Measurements from ENCODE around the gene ST3GAL3.
A peak's percentile ranks its signal among the peaks of the same experiment; 100 is the strongest.

Gene ST3GAL3

DNA sequence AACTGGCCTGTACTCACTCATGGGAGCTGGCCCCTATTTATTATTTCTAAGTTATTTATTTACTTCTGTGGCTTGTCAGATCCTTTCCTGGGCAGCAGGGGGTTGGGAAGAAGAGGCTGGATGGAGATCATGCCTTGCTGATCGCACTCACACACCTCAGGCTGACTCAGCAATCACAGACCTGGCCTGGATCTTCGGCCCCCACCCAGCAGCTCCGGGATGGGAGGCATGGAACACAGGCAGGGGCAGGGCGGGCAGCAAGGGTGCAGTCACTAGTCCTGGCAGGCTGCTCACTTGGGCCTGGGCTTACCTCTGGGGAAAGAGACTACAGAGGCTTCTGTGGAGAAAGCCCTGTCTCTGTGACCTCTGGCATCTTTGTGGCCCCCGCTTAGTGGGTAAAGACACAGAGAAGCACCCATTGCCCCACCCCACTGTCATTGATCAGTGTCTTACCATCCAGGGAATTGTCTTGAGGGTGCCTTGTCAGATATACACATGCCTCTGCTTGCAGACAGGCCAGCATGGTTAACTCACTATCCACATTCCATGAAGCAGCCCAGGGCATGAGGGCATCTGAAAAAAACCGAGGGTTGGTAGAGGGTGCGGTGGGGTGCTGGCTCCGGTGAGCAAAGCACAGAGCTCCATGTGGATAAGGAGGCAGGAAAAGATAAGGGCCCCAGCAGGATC lies 230.0 kb downstream of the ST3GAL3 start:
- peaks cover 34 to 48% (median 38%) of the 10 kb centered on the region in 10 experiments for H3K4me1 ChIP-seq
- no peak overlapping the region for H3K9ac ChIP-seq
- peaks cover 0 to 60% (median 38%) of the 10 kb centered on the region in 11 experiments; a peak in 19 of 22 replicates for H4K20me1 ChIP-seq
- no peak; a peak in 1 of 22 replicates for TF ChIP-seq Cebpa-rat (IDR thresholded peaks at IDR 0.05)
- H3K9me3 ChIP-seq (replicated peaks in 1 of 11) = no peaks in the 10 kb centered on the region
- H3K4me2 ChIP-seq = no peak overlapping the region
- peaks cover 51 to 64% (median 58%) of the 10 kb centered on the region in 11 experiments for H3K27me3 ChIP-seq
- H3K27ac ChIP-seq = no peak overlapping the region
- H3K4me3 ChIP-seq = no peak overlapping the region
- peaks cover 0 to 31% (median 9%) of the 10 kb centered on the region in 11 experiments; a peak in 13 of 22 replicates for H3K36me3 ChIP-seq

DNA sequence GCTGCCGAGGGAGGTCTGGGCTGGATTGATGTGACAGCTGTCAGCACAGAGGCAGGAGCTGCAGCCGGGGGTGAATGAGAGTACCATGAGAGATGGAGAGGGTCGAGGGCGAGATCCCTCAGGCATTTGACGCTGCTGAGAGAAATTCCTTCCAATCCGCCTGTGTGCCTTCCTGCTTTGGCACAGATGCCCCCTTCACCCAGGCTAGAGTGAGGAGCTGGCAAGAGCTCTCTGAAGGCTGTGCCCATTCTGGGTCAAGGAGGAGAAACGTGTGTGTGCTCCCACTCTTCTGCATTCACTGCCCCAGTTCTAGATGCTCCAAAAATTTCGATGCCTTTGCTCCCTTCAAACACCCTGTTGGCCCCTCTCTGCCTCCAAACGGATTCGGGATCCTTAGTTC lies 231.0 kb downstream of the ST3GAL3 start:
- no peak overlapping the region for H3K9ac ChIP-seq
- no peak for TF ChIP-seq Cebpa-rat (IDR thresholded peaks at IDR 0.05)
- H3K36me3 ChIP-seq = peaks cover 0 to 31% (median 10%) of the 10 kb centered on the region in 11 experiments; a peak in 13 of 22 replicates
- peaks cover 40 to 54% (median 48%) of the 10 kb centered on the region in 11 experiments for H3K27me3 ChIP-seq
- H3K9me3 ChIP-seq (replicated peaks in 1 of 11) = no peaks in the 10 kb centered on the region
- H3K27ac ChIP-seq = no peak overlapping the region
- H3K4me2 ChIP-seq = no peak overlapping the region
- H3K4me3 ChIP-seq = no peak overlapping the region
- peaks cover 24 to 41% (median 35%) of the 10 kb centered on the region in 10 experiments for H3K4me1 ChIP-seq
- H4K20me1 ChIP-seq = peaks cover 0 to 60% (median 39%) of the 10 kb centered on the region in 11 experiments; a peak in 19 of 22 replicates

DNA sequence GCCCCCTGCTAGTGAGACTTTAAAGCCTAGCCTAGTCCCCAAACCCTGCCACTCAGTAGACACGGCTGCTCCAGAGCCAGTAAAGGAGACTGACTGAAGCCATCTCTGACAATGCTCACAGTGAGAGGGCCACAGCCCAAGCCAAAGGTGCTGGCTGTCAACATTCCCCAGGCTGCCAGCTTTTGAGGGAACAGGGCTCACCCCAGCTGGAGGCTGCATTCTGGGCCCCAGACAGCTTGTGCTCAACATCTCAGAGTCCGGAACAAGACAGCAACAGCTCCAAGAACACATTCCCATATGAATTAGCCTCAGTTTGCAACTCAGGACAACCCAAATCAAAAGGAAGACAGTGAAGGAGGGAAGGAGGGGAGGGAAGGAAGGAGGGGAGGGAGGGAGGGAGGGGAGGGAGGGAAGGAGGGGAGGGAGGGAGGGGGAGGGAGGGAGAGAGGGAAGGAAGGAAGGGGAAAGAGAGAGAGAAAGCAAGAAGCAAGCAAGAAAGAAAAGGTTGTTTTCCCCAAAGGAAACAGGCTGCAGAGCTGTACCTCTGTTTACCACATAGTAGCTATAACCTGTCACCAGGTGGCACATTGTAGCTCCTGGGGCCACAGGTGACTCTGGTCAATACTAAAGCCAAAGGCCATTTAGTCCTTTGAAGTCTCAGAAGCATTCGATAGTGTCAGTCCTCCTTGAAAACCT lies 231.7 kb downstream of the ST3GAL3 start:
- Histone ChIP-seq H3K4me2 (peak overlapping the region in 2 of 11 experiments; percentile 15 to 42; a peak in 3 of 22 replicates), H3K4me3 (no peak overlapping the region), H3K27ac (no peak overlapping the region), H4K20me1 (peaks cover 0 to 59% (median 39%) of the 10 kb centered on the region in 11 experiments; a peak in 19 of 22 replicates), H3K36me3 (peaks cover 0 to 34% (median 10%) of the 10 kb centered on the region in 11 experiments; a peak in 13 of 22 replicates), H3K9ac (no peak overlapping the region), H3K9me3 (replicated peaks in 1 of 11) (no peaks in the 10 kb centered on the region), H3K4me1 (peaks cover 19 to 36% (median 32%) of the 10 kb centered on the region in 10 experiments), H3K27me3 (peaks cover 33 to 47% (median 41%) of the 10 kb centered on the region in 11 experiments)
- no peak for TF ChIP-seq Cebpa-rat (IDR thresholded peaks at IDR 0.05)

DNA sequence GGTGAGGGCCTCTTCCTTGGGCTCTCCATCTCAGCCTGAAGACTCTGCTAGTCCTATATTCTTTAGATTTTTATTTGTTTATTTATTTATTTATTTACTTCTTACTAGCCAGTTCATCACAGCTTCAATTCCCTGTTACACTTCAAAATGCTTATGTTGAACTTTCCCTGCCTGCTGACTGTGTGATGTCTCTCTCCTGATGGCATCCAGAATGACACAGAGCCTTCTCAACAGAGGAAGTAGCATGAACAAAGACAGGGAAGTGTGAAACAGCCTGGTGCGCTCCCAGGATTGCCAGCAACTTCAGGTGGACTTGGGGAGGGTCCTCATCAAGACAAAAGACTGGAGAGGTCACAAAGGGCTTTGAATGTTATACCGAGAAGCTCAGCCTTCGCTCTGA lies 235.1 kb downstream of the ST3GAL3 start:
- peak overlapping the region in 1 of 11 experiments; percentile 18; a peak in 1 of 22 replicates for H3K9ac ChIP-seq
- no peak for TF ChIP-seq Cebpa-rat (IDR thresholded peaks at IDR 0.05)
- no peak overlapping the region for H3K27ac ChIP-seq
- H3K36me3 ChIP-seq = peaks cover 0 to 28% (median 7%) of the 10 kb centered on the region in 11 experiments; a peak in 10 of 22 replicates
- H3K4me1 ChIP-seq = peaks cover 19 to 42% (median 32%) of the 10 kb centered on the region in 10 experiments
- H3K4me2 ChIP-seq = peak overlapping the region in 3 of 11 experiments; percentile 18 to 45 (median 33); a peak in 5 of 22 replicates
- peaks cover 1 to 14% (median 7%) of the 10 kb centered on the region in 11 experiments; a peak in 21 of 22 replicates for H3K27me3 ChIP-seq
- no peak overlapping the region for H3K4me3 ChIP-seq
- no peaks in the 10 kb centered on the region for H3K9me3 ChIP-seq (replicated peaks in 1 of 11)
- H4K20me1 ChIP-seq = peaks cover 0 to 44% (median 15%) of the 10 kb centered on the region in 11 experiments; a peak in 17 of 22 replicates

DNA sequence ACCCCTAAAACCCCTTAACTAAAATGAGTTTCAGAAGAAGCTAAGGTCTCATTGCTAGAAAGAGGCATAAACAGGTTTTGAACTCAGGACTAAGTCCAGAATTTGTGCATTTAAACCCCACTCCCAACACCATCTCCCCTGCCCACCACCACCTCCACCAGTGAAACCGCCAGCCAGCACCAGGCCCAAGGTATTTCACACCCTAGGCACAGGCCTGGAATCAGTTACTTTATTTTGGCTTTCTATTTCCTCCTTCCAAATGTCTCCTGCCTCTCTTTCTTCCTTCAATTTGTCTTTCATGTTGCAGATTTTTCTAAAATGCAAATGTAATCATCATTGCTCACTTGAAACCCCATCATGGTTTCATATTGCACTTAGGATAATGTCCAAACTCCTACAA lies 237.5 kb downstream of the ST3GAL3 start:
- Histone ChIP-seq H3K4me3 (peak overlapping the region in 4 of 10 experiments; percentile 21 to 77 (median 76); a peak in 4 of 20 replicates), H3K27ac (no peak overlapping the region), H4K20me1 (peaks cover 0 to 48% (median 19%) of the 10 kb centered on the region in 11 experiments; a peak in 12 of 22 replicates), H3K9me3 (replicated peaks in 1 of 11) (no peaks in the 10 kb centered on the region), H3K9ac (peak overlapping the region in 3 of 11 experiments; percentile 10 to 25 (median 17); a peak in 4 of 22 replicates), H3K4me1 (peaks cover 34 to 57% (median 47%) of the 10 kb centered on the region in 10 experiments), H3K4me2 (peak overlapping the region; percentile 69 to 100 (median 99)), H3K27me3 (no peaks in the 10 kb centered on the region), H3K36me3 (peaks cover 5 to 27% (median 14%) of the 10 kb centered on the region in 11 experiments; a peak in 21 of 22 replicates)
- TF ChIP-seq Cebpa-rat (IDR thresholded peaks at IDR 0.05) = no peak

DNA sequence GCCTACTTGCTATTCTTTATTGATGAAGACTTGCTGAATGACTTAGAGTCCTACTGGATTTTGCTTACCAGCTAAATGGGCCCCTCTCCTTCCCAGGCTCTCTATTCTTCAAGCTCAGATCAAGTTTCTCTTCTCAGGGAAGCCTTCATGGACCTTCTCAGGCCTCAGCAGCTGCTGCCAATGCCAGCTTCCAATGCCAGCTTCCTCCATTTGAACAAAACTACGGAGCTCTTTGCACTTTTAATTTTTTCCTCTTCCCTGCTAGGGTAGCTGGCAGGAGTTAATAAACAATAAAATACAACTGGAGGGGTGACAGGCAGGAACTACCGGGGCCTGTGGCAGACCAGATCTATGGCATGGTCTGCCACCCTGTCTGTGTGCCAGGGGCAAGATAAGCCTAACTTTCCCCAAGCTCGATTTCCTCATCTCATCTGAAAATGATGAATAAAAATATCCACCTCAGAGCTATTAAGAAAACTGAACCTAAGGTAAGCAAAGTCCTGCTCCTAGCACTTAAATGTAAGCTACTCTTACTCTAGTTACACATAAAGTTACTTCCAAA lies 238.4 kb downstream of the ST3GAL3 start:
- H3K9ac ChIP-seq = peak overlapping the region; percentile 88 to 100 (median 98)
- H4K20me1 ChIP-seq = peaks cover 0 to 55% (median 19%) of the 10 kb centered on the region in 11 experiments; a peak in 11 of 22 replicates
- peak overlapping the region; percentile 74 to 92 (median 78) for H3K4me3 ChIP-seq
- H3K27ac ChIP-seq = peak overlapping the region; percentile 91 to 100 (median 98); a peak in 21 of 22 replicates
- TF ChIP-seq Cebpa-rat (IDR thresholded peaks at IDR 0.05) = no peak
- H3K27me3 ChIP-seq = no peaks in the 10 kb centered on the region
- peaks cover 13 to 36% (median 20%) of the 10 kb centered on the region in 11 experiments; a peak in 21 of 22 replicates for H3K36me3 ChIP-seq
- H3K9me3 ChIP-seq (replicated peaks in 1 of 11) = no peaks in the 10 kb centered on the region
- H3K4me2 ChIP-seq = peak overlapping the region; percentile 78 to 100 (median 99)
- H3K4me1 ChIP-seq = peaks cover 34 to 58% (median 47%) of the 10 kb centered on the region in 10 experiments

DNA sequence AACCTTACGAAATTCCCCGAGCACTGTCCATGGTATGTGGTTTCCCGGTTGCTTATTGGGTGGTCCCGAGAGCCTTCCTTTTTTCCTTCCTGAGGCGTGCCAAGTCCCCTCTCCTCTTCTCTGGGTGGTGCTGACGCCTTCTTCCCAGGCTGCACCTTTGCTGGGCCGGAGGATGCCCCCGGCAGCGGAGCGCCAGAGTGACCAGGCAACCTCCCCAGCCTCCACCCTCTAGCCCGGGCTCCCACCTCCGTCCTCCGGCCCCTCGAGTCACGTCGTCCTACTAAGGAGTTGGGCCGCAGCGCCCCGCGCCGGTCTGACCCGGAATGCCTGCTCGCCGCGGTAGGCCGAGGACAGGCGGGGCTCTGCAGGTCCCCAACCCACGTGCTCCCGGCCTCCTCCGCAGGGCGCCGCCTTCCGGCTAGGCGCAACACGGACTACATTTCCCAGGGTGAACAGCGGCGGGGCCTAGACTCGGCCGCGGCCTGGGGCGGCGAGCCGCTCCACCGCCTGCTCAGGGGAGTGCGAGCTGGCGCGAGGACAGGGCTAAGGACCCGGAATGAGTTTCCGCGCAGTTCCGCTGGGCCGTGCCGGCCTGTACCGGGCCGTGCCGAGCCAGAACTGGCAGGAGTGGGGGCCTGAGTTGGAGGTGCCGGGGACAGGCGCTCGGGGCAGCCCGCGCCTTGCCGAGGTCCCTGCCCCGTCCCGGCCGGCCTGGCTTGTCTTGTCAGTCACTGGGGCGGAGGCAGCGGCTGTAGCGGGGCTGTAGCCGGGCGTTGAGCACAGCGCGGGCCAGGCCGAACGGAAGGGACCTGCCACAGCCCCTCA lies 239.1 kb downstream of the ST3GAL3 start, which contains the start of gene IPO13:
IPO13 (plus strand) TSS at position 715 of the 825 bp plus-strand sequence. CDS start 651 bp downstream, outside the sequence.
- Histone ChIP-seq H3K9me3 (replicated peaks in 1 of 11) (no peaks in the 10 kb centered on the region), H4K20me1 (peaks cover 0 to 62% (median 19%) of the 10 kb centered on the region in 11 experiments; a peak in 12 of 22 replicates), H3K9ac (peak within 1 kb of the TSS; percentile 88 to 100 (median 98)), H3K27me3 (no peaks in the 10 kb centered on the region), H3K4me3 (peak within 1 kb of the TSS; percentile 74 to 92 (median 78)), H3K4me1 (peaks cover 34 to 65% (median 48%) of the 10 kb centered on the region in 10 experiments), H3K36me3 (peaks cover 13 to 43% (median 22%) of the 10 kb centered on the region in 11 experiments; a peak in 21 of 22 replicates), H3K4me2 (peak within 1 kb of the TSS; percentile 78 to 100 (median 99)), H3K27ac (peak within 1 kb of the TSS; percentile 91 to 100 (median 98))
- TF ChIP-seq Cebpa-rat (IDR thresholded peaks at IDR 0.05) = no peak

Data from BLaER1 treated with 17β-estradiol and CSF1 and Interleukin-3, amounts not matched to agents 10 nM and 100 nM (cell line).